H9 (cell line): ENCODE measurements around the gene TCERG1L. TPM values are rescaled to one million over a fixed set of nuclear protein-coding genes. Genes with fewer than 3 reads are reported as not detected.

Experiments used
- DNase-seq: peaks from one replicate; pipeline ENCODE4 v3.0.0-alpha.2; 2017
- H2AFZ ChIP-seq: one replicate; pipeline ENCODE4 v1.6.1; 2013; ENCODE audit warnings: mild to moderate bottlenecking, low read length, control low read depth, moderate library complexity
- H2AK5ac ChIP-seq: 2 replicates; pipeline ENCODE4 v1.6.1; 2013; ENCODE audit warnings: low read length, control low read depth, mixed read lengths; ENCODE audit not compliant: insufficient read length
- H2BK120ac ChIP-seq: one replicate; pipeline ENCODE4 v1.6.1; 2013; ENCODE audit warnings: low read depth, mild to moderate bottlenecking, low read length, control low read depth, inconsistent platforms; ENCODE audit not compliant: poor library complexity, severe bottlenecking
- H2BK12ac ChIP-seq: 2 replicates; pipeline ENCODE4 v1.6.1; 2013; ENCODE audit warnings: low read length, control low read depth, mixed read lengths, low read depth; ENCODE audit not compliant: insufficient read length
- H2BK15ac ChIP-seq: 2 replicates; pipeline ENCODE4 v1.6.1; 2013; ENCODE audit warnings: low read depth, low read length, control low read depth
- H2BK20ac ChIP-seq: one replicate; pipeline ENCODE4 v1.6.1; 2013; ENCODE audit warnings: low read depth, mild to moderate bottlenecking, low read length, control low read depth, inconsistent platforms; ENCODE audit not compliant: poor library complexity, severe bottlenecking
- H2BK5ac ChIP-seq: 2 replicates; pipeline ENCODE4 v1.6.1; 2013; ENCODE audit warnings: low read length, control low read depth, mixed read lengths; ENCODE audit not compliant: insufficient read length
- H3K14ac ChIP-seq: 2 replicates; pipeline ENCODE4 v1.6.1; 2013; ENCODE audit warnings: low read length, control low read depth; ENCODE audit not compliant: insufficient read depth
- H3K18ac ChIP-seq: 2 replicates; pipeline ENCODE4 v1.6.1; 2013; ENCODE audit warnings: low read depth, mild to moderate bottlenecking, mixed read lengths, low read length, control low read depth; ENCODE audit not compliant: insufficient read length
- H3K23ac ChIP-seq: 2 replicates; pipeline ENCODE4 v1.6.1; 2013; ENCODE audit warnings: low read length, control low read depth, mixed read lengths, low read depth; ENCODE audit not compliant: insufficient read length
- H3K23me2 ChIP-seq: 2 replicates; pipeline ENCODE4 v1.6.1; 2013; ENCODE audit warnings: low read depth, mild to moderate bottlenecking, mixed read lengths, low read length, control low read depth; ENCODE audit not compliant: insufficient read length, poor library complexity, severe bottlenecking
- H3K27ac ChIP-seq: 2 replicates; pipeline ENCODE4 v1.5.1; 2013; ENCODE audit warnings: low read length, control low read depth, mixed read lengths, low read depth; ENCODE audit not compliant: insufficient read length
- H3K27me3 ChIP-seq: 2 replicates; pipeline ENCODE4 v1.6.1; 2013; ENCODE audit warnings: low read length, control low read depth, inconsistent platforms; ENCODE audit not compliant: insufficient read depth
- H3K4ac ChIP-seq: 2 replicates; pipeline ENCODE4 v1.6.1; 2013; ENCODE audit warnings: low read depth, mild to moderate bottlenecking, control low read depth, inconsistent platforms, low read length, moderate library complexity
- H3K4me1 ChIP-seq: 2 replicates; pipeline ENCODE4 v1.6.1; 2013; ENCODE audit warnings: low read length, control low read depth, inconsistent platforms; ENCODE audit not compliant: insufficient read depth
- H3K4me2 ChIP-seq: 2 replicates; pipeline ENCODE4 v1.6.1; 2013; ENCODE audit warnings: low read length, control low read depth, mixed read lengths; ENCODE audit not compliant: insufficient read length, insufficient read depth
- H3K56ac ChIP-seq: 2 replicates; pipeline ENCODE4 v1.6.1; 2013; ENCODE audit warnings: low read depth, mild to moderate bottlenecking, mixed read lengths, low read length, control low read depth; ENCODE audit not compliant: insufficient read length
- H3K79me1 ChIP-seq: 2 replicates; pipeline ENCODE4 v1.6.1; 2013; ENCODE audit warnings: low read depth, mild to moderate bottlenecking, moderate library complexity, low read length, control low read depth, inconsistent platforms; ENCODE audit not compliant: insufficient read depth, poor library complexity, severe bottlenecking
- H3K79me2 ChIP-seq: 2 replicates; pipeline ENCODE4 v1.6.1; 2013; ENCODE audit warnings: low read length, control low read depth, inconsistent platforms; ENCODE audit not compliant: insufficient read depth
- H3K9ac ChIP-seq: 2 replicates; pipeline ENCODE4 v1.6.1; 2013; ENCODE audit warnings: low read length, control low read depth, mixed read lengths; ENCODE audit not compliant: insufficient read length; ENCODE audit errors: extremely low read depth
- H3K9me3 ChIP-seq: one replicate; pipeline ENCODE4 v1.6.1; 2013; ENCODE audit warnings: low read depth, low read length, inconsistent platforms; ENCODE audit not compliant: control insufficient read depth
- H3T11ph ChIP-seq: one replicate; pipeline ENCODE4 v1.6.1; 2013; ENCODE audit warnings: mild to moderate bottlenecking, low read length, control low read depth, inconsistent platforms
- H4K20me1 ChIP-seq: one replicate; pipeline ENCODE4 v1.6.1; 2013; ENCODE audit not compliant: control insufficient read depth, insufficient read length, insufficient read depth
- H4K5ac ChIP-seq: 2 replicates; pipeline ENCODE4 v1.6.1; 2013; ENCODE audit warnings: low read depth, mild to moderate bottlenecking, mixed read lengths, low read length, control low read depth; ENCODE audit not compliant: insufficient read length
- H4K8ac ChIP-seq: replicated peaks from 2 replicates; pipeline ENCODE4 v1.6.1; 2013; ENCODE audit warnings: low read length, control low read depth, mixed read lengths, low read depth; ENCODE audit not compliant: insufficient read length
- H4K91ac ChIP-seq: 2 replicates; pipeline ENCODE4 v1.6.1; 2013; ENCODE audit warnings: low read depth, mild to moderate bottlenecking, moderate library complexity, mixed read lengths, low read length, control low read depth; ENCODE audit not compliant: insufficient read length
- H3K27ac Mint-ChIP-seq, 3 experiments: 2 replicates in 2 of 3; 3 replicates in 1 of 3; pipeline ENCODE4 v1.8.0; 2020 to 2021; ENCODE audit warnings: mixed read lengths in 3 of 3, mild to moderate bottlenecking in 1 of 3, moderate library complexity in 1 of 3
- H3K27me3 Mint-ChIP-seq: 2 replicates; pipeline ENCODE4 v1.8.0; 2021; ENCODE audit warnings: low read depth, mild to moderate bottlenecking, moderate library complexity, mixed read lengths
- H3K36me3 Mint-ChIP-seq, 3 experiments: 2 replicates in 2 of 3; 3 replicates in 1 of 3; pipeline ENCODE4 v1.8.0; 2020 to 2021; ENCODE audit warnings: low read depth in 3 of 3, mixed read lengths in 3 of 3; ENCODE audit not compliant: insufficient read depth in 1 of 3
- H3K4me1 Mint-ChIP-seq, 2 experiments: 2 replicates each; pipeline ENCODE4 v1.8.0; 2020; ENCODE audit warnings: mixed read lengths in 2 of 2
- H3K4me3 Mint-ChIP-seq, 2 experiments: 2 replicates in 1 of 2; 3 replicates in 1 of 2; pipeline ENCODE4 v1.8.0; 2020 to 2021; ENCODE audit warnings: mild to moderate bottlenecking in 2 of 2, mixed read lengths in 2 of 2, moderate library complexity in 1 of 2
- H3K9me3 Mint-ChIP-seq, 2 experiments: 2 replicates in 1 of 2; 3 replicates in 1 of 2; pipeline ENCODE4 v1.8.0; 2020; ENCODE audit warnings: mild to moderate bottlenecking in 2 of 2, mixed read lengths in 2 of 2, moderate library complexity in 1 of 2
- CTCF ChIP-seq: fragments of 200-600 bp; sonication (generic); conservative IDR thresholded peaks from 3 replicates; pipeline ENCODE4 v1.8.0; 2021; ENCODE audit warnings: antibody characterized with exemption, mild to moderate bottlenecking
- WGBS: extraction: QIAGEN DNeasy Blood & Tissue Kit; methylation state at CpG from one replicate; pipeline ENCODE4 v1.1.7; 2013; ENCODE audit warnings: missing lambda C conversion rate, low lambda C conversion rate, mixed read lengths; ENCODE audit not compliant: insufficient read length; ENCODE audit errors: extremely low coverage; 5-methylcytosine and 5-hydroxymethylcytosine counted together
- total RNA-seq: library from RNA; stranded (reverse); gene quantifications from 2 replicates; pipeline ENCODE4 v1.2.1, GENCODE V29; 2021

Gene TCERG1L
- total RNA-seq, 1 experiment from 2014 or later = 3.3 TPM

GRCh38 chr10:131058799-131059198 is 252.7 kb downstream of the TCERG1L start:
- Histone ChIP-seq H2BK15ac (no peak overlapping the region), H3K23ac (no peak overlapping the region), H4K5ac (no peak overlapping the region), H4K20me1 (no peaks in the 10 kb centered on the region), H2BK20ac (no peak overlapping the region), H3T11ph (no peak overlapping the region), H3K56ac (no peak overlapping the region), H4K8ac (no peak overlapping the region), H3K14ac (no peak overlapping the region), H2AK5ac (no peak overlapping the region), H3K4me2 (no peak overlapping the region), H3K9ac (no peak overlapping the region), H2BK120ac (no peak overlapping the region), H3K79me2 (no peaks in the 10 kb centered on the region), H2AFZ (no peak overlapping the region), H3K4ac (no peak overlapping the region), H2BK12ac (no peak overlapping the region), H4K91ac (no peak overlapping the region), H2BK5ac (no peak overlapping the region), H3K27ac (no peak overlapping the region), H3K18ac (no peak overlapping the region), H3K9me3 (no peaks in the 10 kb centered on the region), H3K27me3 (no peaks in the 10 kb centered on the region; the same call in 1 of the 2 replicates), H3K4me1 (no peaks in the 10 kb centered on the region), H3K79me1 (no peaks in the 10 kb centered on the region), H3K23me2 (no peaks in the 10 kb centered on the region)
- peaks cover 10 to 17% (median 13%) of the 10 kb centered on the region in 3 experiments; a peak in 6 of 7 replicates for H3K36me3 Mint-ChIP-seq
- TF ChIP-seq CTCF = no peak
- no CpG with 5 or more reads among the region's 3 CpGs for WGBS
- no peak overlapping the region for H3K27ac Mint-ChIP-seq
- H3K4me3 Mint-ChIP-seq = no peak overlapping the region
- H3K9me3 Mint-ChIP-seq = peaks cover 18 to 19% of the 10 kb centered on the region in 2 experiments
- H3K27me3 Mint-ChIP-seq = peaks cover 10% of the 10 kb centered on the region; the same call in 1 of the 2 replicates
- DNase-seq = no peak
- peaks cover 19 to 24% of the 10 kb centered on the region in 2 experiments for H3K4me1 Mint-ChIP-seq
